Measurements from ENCODE around the gene STK17B.

Gene STK17B

GRCh38 chr2:196136151-196136550, 35.2 kb downstream of the STK17B start:
- H3K4me3 ChIP-seq (ENCODE audit: low read depth, low read length) = no peak overlapping the region
- TF ChIP-seq POLR2A (IDR thresholded peaks at IDR 0.05; ENCODE audit: extremely low read depth, insufficient read length) = no peak
- no peak for DNase-seq (ENCODE audit: low read depth)

- peak; percentile 61 for DNase-seq (ENCODE audit: low read depth)
- TF ChIP-seq MYC (IDR thresholded peaks at IDR 0.05; ENCODE audit: low read depth, low read length) (peak; percentile 33; the same call in 1 of the 2 replicates), MAX (IDR thresholded peaks at IDR 0.05; ENCODE audit: low read depth, low read length) (no peak), CTCF (IDR thresholded peaks at IDR 0.05; ENCODE audit: low read depth, low read length) (no peak), POLR2A (IDR thresholded peaks at IDR 0.05; ENCODE audit: extremely low read depth, insufficient read length) (no peak)
These were observed 39.1 kb downstream of the STK17B start for GRCh38 chr2:196131949-196132925.

GRCh38 chr2:196131384-196131937, 39.9 kb downstream of the STK17B start:
- DNase-seq (ENCODE audit: low read depth) = peak; percentile 91
- H3K4me3 ChIP-seq (ENCODE audit: low read depth, low read length) = no peak overlapping the region
- peak; percentile 51 for TF ChIP-seq CTCF (IDR thresholded peaks at IDR 0.05; ENCODE audit: low read depth, low read length)
- TF ChIP-seq POLR2A (IDR thresholded peaks at IDR 0.05; ENCODE audit: extremely low read depth, insufficient read length) = no peak
- peak; percentile 80 for TF ChIP-seq MYC (IDR thresholded peaks at IDR 0.05; ENCODE audit: low read depth, low read length)
- peak; percentile 78 for TF ChIP-seq MAX (IDR thresholded peaks at IDR 0.05; ENCODE audit: low read depth, low read length)

More at GRCh38 chr2:196131949-196132925, 39.1 kb downstream of the STK17B start:
- no peak overlapping the region for H3K4me3 ChIP-seq (ENCODE audit: low read depth, low read length)

GRCh38 chr2:196130039-196130825, 41.1 kb downstream of the STK17B start:
- TF ChIP-seq MYC (IDR thresholded peaks at IDR 0.05; ENCODE audit: low read depth, low read length) (no peak), CTCF (IDR thresholded peaks at IDR 0.05; ENCODE audit: low read depth, low read length) (no peak), POLR2A (IDR thresholded peaks at IDR 0.05; ENCODE audit: extremely low read depth, insufficient read length) (no peak), MAX (IDR thresholded peaks at IDR 0.05; ENCODE audit: low read depth, low read length) (no peak)
- H3K4me3 ChIP-seq (ENCODE audit: low read depth, low read length) = no peak overlapping the region
- peak; percentile 47 for DNase-seq (ENCODE audit: low read depth)

GRCh38 chr2:196128749-196129148, 42.6 kb downstream of the STK17B start:
- DNase-seq (ENCODE audit: low read depth) = no peak
- H3K4me3 ChIP-seq (ENCODE audit: low read depth, low read length) = no peak overlapping the region
- TF ChIP-seq CTCF (IDR thresholded peaks at IDR 0.05; ENCODE audit: low read depth, low read length) (no peak), POLR2A (IDR thresholded peaks at IDR 0.05; ENCODE audit: extremely low read depth, insufficient read length) (no peak), MYC (IDR thresholded peaks at IDR 0.05; ENCODE audit: low read depth, low read length) (no peak), MAX (IDR thresholded peaks at IDR 0.05; ENCODE audit: low read depth, low read length) (no peak)

All from NB4 (cell line).